Skeletal muscle cell (primary cell): ENCODE measurements around the gene DFFA.
"Not testable (repeated sequence)": the region's sequence is repeated elsewhere in the genome, so short reads cannot be mapped to it uniquely, and the experiment has no call there.

ENCODE experiments used
- DNase-seq: peaks from one replicate; pipeline ENCODE4 v3.0.0-alpha.2; 2010; ENCODE audit warnings: low read depth
- H3K4me3 ChIP-seq: 2 replicates; pipeline ENCODE4 v1.5.1; 2011; ENCODE audit warnings: low read depth, mild to moderate bottlenecking, control low read depth, low read length, moderate library complexity

DFFA gene

GRCh38 chr1:10471411-10472219, 714 bp downstream of the DFFA start:
- peak overlapping the region; percentile 75 for H3K4me3 ChIP-seq
- no peak for DNase-seq

GRCh38 chr1:10470043-10470442, 2.3 kb downstream of the DFFA start:
- no peak for DNase-seq
- no peak overlapping the region for H3K4me3 ChIP-seq

- no peak for DNase-seq
- no peak overlapping the region for H3K4me3 ChIP-seq
Observed at GRCh38 chr1:10467078-10467477, 5.3 kb downstream of the DFFA start.

- H3K4me3 ChIP-seq, result no peak overlapping the region
- peak; percentile 49 for DNase-seq
Observed at GRCh38 chr1:10459184-10459583, 13.1 kb downstream of the DFFA start.

- DNase-seq, result no peak
- H3K4me3 ChIP-seq, result no peak overlapping the region
Observed at GRCh38 chr1:10457875-10458274, 14.5 kb downstream of the DFFA start.

- DNase-seq, H3K4me3 ChIP-seq: not testable (repeated sequence)
Observed at GRCh38 chr1:10457462-10457861, 14.9 kb downstream of the DFFA start.

GRCh38 chr1:10456661-10457060, 15.7 kb downstream of the DFFA start:
- no peak for DNase-seq
- H3K4me3 ChIP-seq, result no peak overlapping the region

GRCh38 chr1:10456048-10456447, 16.3 kb downstream of the DFFA start:
- DNase-seq, result no peak
- no peak overlapping the region for H3K4me3 ChIP-seq

- H3K4me3 ChIP-seq, result peak overlapping the region; percentile 20
Observed at GRCh38 chr1:10451287-10451686, 21.0 kb downstream of the DFFA start.

GRCh38 chr1:10450836-10451235, 21.5 kb downstream of the DFFA start:
- H3K4me3 ChIP-seq, result peak overlapping the region; percentile 20
- DNase-seq, result no peak

More at GRCh38 chr1:10451287-10451686, 21.0 kb downstream of the DFFA start:
- DNase-seq, result no peak

GRCh38 chr1:10450156-10450814, 22.0 kb downstream of the DFFA start:
- H3K4me3 ChIP-seq, result no peak overlapping the region
- no peak for DNase-seq

GRCh38 chr1:10449751-10450150, 22.6 kb downstream of the DFFA start, which contains the start of gene CORT:
TSS of gene CORT (plus strand) at chr1:10450031. CDS start at chr1:10450224, 193 bp downstream.
- DNase-seq, result no peak
- H3K4me3 ChIP-seq, result no peak within 1 kb of the TSS

GRCh38 chr1:10446790-10447422, 25.4 kb downstream of the DFFA start:
- H3K4me3 ChIP-seq, result no peak overlapping the region
- DNase-seq, result no peak

GRCh38 chr1:10444795-10445397, 27.4 kb downstream of the DFFA start:
- no peak overlapping the region for H3K4me3 ChIP-seq
- no peak for DNase-seq

- DNase-seq, result no peak
- no peak overlapping the region for H3K4me3 ChIP-seq
Observed at GRCh38 chr1:10444248-10444647, 28.1 kb downstream of the DFFA start.

GRCh38 chr1:10440794-10441193, 31.5 kb downstream of the DFFA start:
- H3K4me3 ChIP-seq, result no peak overlapping the region
- DNase-seq, result no peak

GRCh38 chr1:10440305-10440704, 32.0 kb downstream of the DFFA start:
- DNase-seq, result no peak
- H3K4me3 ChIP-seq, result no peak overlapping the region

GRCh38 chr1:10438677-10439163, 33.6 kb downstream of the DFFA start:
- no peak for DNase-seq
- no peak overlapping the region for H3K4me3 ChIP-seq

GRCh38 chr1:10437052-10437451, 35.3 kb downstream of the DFFA start:
- no peak overlapping the region for H3K4me3 ChIP-seq
- DNase-seq, result no peak

- DNase-seq, result no peak
Observed at GRCh38 chr1:10434590-10434989, 37.7 kb downstream of the DFFA start.

More at GRCh38 chr1:10434590-10434989, 37.7 kb downstream of the DFFA start:
- H3K4me3 ChIP-seq, result no peak overlapping the region
